NCI-H1417 treated with DMSO at 0.1 percent for 48 hours (cell line): ENCODE measurements around the gene PRADC1.
"Not testable (repeated sequence)": the region's sequence is repeated elsewhere in the genome, so short reads cannot be mapped to it uniquely, and the experiment has no call there.

Experiments used
- DNase-seq: peaks from one replicate; lab custom pipeline; 2025; lab: John Stamatoyannopoulos, UW

The PRADC1 gene

DNA sequence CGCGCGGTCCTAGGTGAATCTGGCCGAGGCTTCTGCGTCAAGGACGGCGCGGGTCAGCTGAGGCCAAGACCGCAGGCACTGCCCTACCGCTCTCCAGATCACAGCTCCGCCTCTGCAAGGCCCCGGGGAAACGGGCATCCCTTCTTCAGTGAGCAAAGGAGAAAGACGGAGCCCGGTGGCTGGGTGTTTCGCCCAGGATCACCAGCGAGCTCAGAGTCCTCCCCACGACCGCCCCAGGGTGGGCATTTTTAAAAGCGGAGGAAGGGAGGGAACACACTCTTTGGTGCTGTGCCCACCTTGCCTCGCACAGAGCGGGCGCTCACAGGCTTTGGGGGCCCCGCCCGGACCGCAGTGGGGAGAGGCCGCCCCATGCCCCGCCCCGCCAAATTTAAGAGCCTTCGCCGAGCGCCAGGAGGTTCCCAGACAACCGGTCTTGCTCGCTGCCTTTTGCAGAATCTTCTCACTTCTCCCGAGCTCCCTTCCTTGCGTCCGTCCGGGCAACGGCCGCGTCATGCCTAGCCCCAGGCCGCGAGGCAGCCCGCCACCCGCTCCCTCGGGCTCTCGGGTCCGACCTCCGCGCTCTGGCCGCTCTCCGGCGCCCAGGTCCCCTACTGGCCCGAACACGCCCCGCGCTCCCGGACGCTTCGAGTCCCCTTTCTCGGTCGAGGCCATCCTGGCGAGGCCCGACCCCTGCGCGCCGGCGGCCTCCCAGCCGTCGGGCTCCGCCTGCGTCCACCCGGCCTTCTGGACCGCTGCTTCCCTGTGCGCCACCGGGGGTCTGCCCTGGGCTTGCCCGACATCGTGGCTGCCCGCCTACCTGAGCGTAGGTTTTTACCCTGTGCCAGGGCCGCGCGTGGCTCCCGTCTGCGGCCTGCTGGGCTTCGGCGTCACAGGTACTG, 30.6 kb downstream of the PRADC1 start, which contains the start of gene NOTO:
NOTO (plus strand) TSS at position 419 of the 899 bp plus-strand sequence; CDS start at position 512, 93 bp downstream.
- DNase-seq, result no peak

GRCh38 chr2:73200281-73200680, 32.8 kb downstream of the PRADC1 start:
- DNase-seq, result not testable (repeated sequence)

DNA sequence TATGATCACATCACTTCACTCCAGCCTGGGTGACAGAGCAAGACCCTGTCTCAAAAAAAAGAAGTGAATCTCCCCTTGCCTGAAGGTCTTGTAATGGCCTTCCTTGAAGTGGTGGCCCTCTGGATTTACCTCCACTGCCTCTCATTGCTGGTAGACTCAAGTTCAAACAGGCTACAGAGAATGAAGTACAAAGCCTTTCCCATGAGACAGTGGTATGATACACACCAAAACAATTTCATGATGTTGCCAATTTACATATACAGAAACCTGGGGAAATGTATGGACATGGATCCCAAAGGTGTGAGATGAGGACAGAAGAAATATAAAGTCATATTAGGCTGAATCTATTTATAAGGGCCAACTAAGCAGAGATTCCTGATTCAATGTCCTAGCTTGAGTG, 35.5 kb downstream of the PRADC1 start:
- DNase-seq, result no peak

GRCh38 chr2:73187549-73187948, 45.5 kb downstream of the PRADC1 start:
- DNase-seq, result no peak

GRCh38 chr2:73185965-73186364, 47.1 kb downstream of the PRADC1 start:
- DNase-seq, result no peak
